IMR-90 (cell line): ENCODE data around the gene MVP. TPM values are rescaled to one million over a fixed set of nuclear protein-coding genes. Genes with fewer than 3 reads are reported as not detected.

Experiments
- ATAC-seq: fragments of 200-7000 bp; cut with Tn5 transposase; 2 replicates; pipeline ENCODE4 v1.9.1; 2020; ENCODE audit warnings: low read depth, mild to moderate bottlenecking, moderate library complexity
- BruUV-seq: library from RNA; stranded (reverse); fragments of 400-500 nt; replicated peaks from 2 replicates; lab custom pipeline; 2021; lab: Mats Ljungman, UMichigan
- CTCF ChIA-PET: fragments of 300-600 bp; formaldehyde crosslinking; extraction: SDS; loops from one replicate; lab custom pipeline; 2021; ENCODE audit warnings: antibody characterized with exemption; lab: Yijun Ruan, JAX
- POLR2A ChIA-PET: fragments of 300-600 bp; sonication (Branson Sonifier 250); formaldehyde crosslinking; loops from one replicate; lab custom pipeline; 2022; ENCODE audit warnings: antibody characterized with exemption; ENCODE audit not compliant: unreplicated experiment; lab: Charles Lee
- DNase-seq: peaks from one replicate; pipeline ENCODE4 v3.0.0; 2013
- H2AFZ ChIP-seq: replicated peaks from 2 replicates; pipeline ENCODE3; 2013; ENCODE audit warnings: low read length, mild to moderate bottlenecking; ENCODE audit not compliant: poor library complexity
- H2AK5ac ChIP-seq: 2 replicates; pipeline ENCODE4 v1.6.1; 2013; ENCODE audit warnings: low read depth, low read length, inconsistent platforms
- H2AK9ac ChIP-seq: replicated peaks from 2 replicates; pipeline ENCODE3; 2013; ENCODE audit warnings: mild to moderate bottlenecking, low read depth, low read length, moderate library complexity; ENCODE audit not compliant: poor library complexity
- H2BK120ac ChIP-seq: 2 replicates; pipeline ENCODE4 v1.6.1; 2013; ENCODE audit warnings: low read depth, low read length, inconsistent platforms
- H2BK15ac ChIP-seq: 3 replicates; pipeline ENCODE4 v1.6.1; 2013; ENCODE audit warnings: low read depth, low read length, inconsistent platforms
- H2BK20ac ChIP-seq: 2 replicates; pipeline ENCODE4 v1.6.1; 2013; ENCODE audit warnings: low read depth, mild to moderate bottlenecking, inconsistent platforms, low read length, moderate library complexity
- H2BK5ac ChIP-seq: 2 replicates; pipeline ENCODE4 v1.6.1; 2013; ENCODE audit warnings: mild to moderate bottlenecking, low read depth, low read length, inconsistent platforms; ENCODE audit not compliant: poor library complexity, severe bottlenecking
- H3K14ac ChIP-seq: replicated peaks from 2 replicates; pipeline ENCODE4 v1.6.1; 2013; ENCODE audit warnings: low read depth, low read length, inconsistent platforms
- H3K18ac ChIP-seq: 2 replicates; pipeline ENCODE4 v1.6.1; 2013; ENCODE audit warnings: low read depth, low read length, control low read depth
- H3K23ac ChIP-seq: 2 replicates; pipeline ENCODE4 v1.6.1; 2013; ENCODE audit warnings: low read depth, low read length, inconsistent platforms
- H3K27ac ChIP-seq: 2 replicates; pipeline ENCODE4 v1.5.1; 2013; ENCODE audit warnings: mild to moderate bottlenecking, control low read depth, low read length; ENCODE audit not compliant: insufficient read depth
- H3K27me3 ChIP-seq: 2 replicates; pipeline ENCODE4 v1.6.1; 2013; ENCODE audit warnings: low read length; ENCODE audit not compliant: control insufficient read depth, insufficient read depth
- H3K36me3 ChIP-seq: 2 replicates; pipeline ENCODE4 v1.6.1; 2013; ENCODE audit warnings: low read length, mixed read lengths; ENCODE audit not compliant: control insufficient read depth, insufficient read depth
- H3K4ac ChIP-seq: 2 replicates; pipeline ENCODE4 v1.6.1; 2013; ENCODE audit warnings: low read depth, low read length, inconsistent platforms
- H3K4me1 ChIP-seq: 2 replicates; pipeline ENCODE4 v1.6.1; 2013; ENCODE audit warnings: low read length, mixed read lengths; ENCODE audit not compliant: control insufficient read depth, insufficient read depth
- H3K4me2 ChIP-seq: 2 replicates; pipeline ENCODE4 v1.6.1; 2013; ENCODE audit warnings: low read depth, mild to moderate bottlenecking, control low read depth, low read length, moderate library complexity
- H3K4me3 ChIP-seq: 2 replicates; pipeline ENCODE4 v1.5.1; 2013; ENCODE audit warnings: low read depth, mild to moderate bottlenecking, control low read depth, low read length, moderate library complexity; ENCODE audit not compliant: insufficient read depth
- H3K56ac ChIP-seq: 2 replicates; pipeline ENCODE4 v1.6.1; 2013; ENCODE audit warnings: low read length, inconsistent platforms; ENCODE audit not compliant: insufficient read depth; ENCODE audit errors: extremely low read depth
- H3K79me1 ChIP-seq, 2 experiments: 2 replicates each; pipeline ENCODE4 v1.6.1; 2013; ENCODE audit warnings: low read length in 2 of 2, inconsistent platforms in 1 of 2, low read depth in 1 of 2
- H3K9ac ChIP-seq: 2 replicates; pipeline ENCODE4 v1.6.1; 2013; ENCODE audit warnings: low read depth, low read length, control low read depth
- H3K9me1 ChIP-seq: 2 replicates; pipeline ENCODE4 v1.6.1; 2013; ENCODE audit warnings: low read length, inconsistent platforms; ENCODE audit not compliant: insufficient read depth
- H3K9me3 ChIP-seq: 2 replicates; pipeline ENCODE4 v1.6.1; 2013; ENCODE audit warnings: low read length; ENCODE audit not compliant: control insufficient read depth, insufficient read depth
- H4K20me1 ChIP-seq: 2 replicates; pipeline ENCODE4 v1.6.1; 2013; ENCODE audit warnings: low read length, inconsistent platforms; ENCODE audit not compliant: insufficient read depth
- H4K5ac ChIP-seq: 2 replicates; pipeline ENCODE4 v1.6.1; 2013; ENCODE audit warnings: mild to moderate bottlenecking, low read depth, low read length, control low read depth
- H4K8ac ChIP-seq, 2 experiments: 2 replicates each; pipeline ENCODE4 v1.6.1; 2013; ENCODE audit warnings: low read depth in 2 of 2, low read length in 2 of 2, control low read depth in 1 of 2, inconsistent platforms in 1 of 2
- H4K91ac ChIP-seq: 2 replicates; pipeline ENCODE4 v1.6.1; 2013; ENCODE audit warnings: low read depth, low read length, inconsistent platforms; ENCODE audit not compliant: insufficient read depth
- POLR2A ChIP-seq: IDR thresholded peaks from 2 replicates; pipeline ENCODE4 v1.6.1; 2012; ENCODE audit warnings: mild to moderate bottlenecking, low read depth, low read length
- WGBS, 2 experiments: methylation state at CpG; one replicate each; pipeline versions ENCODE4 v1.1.5 to v1.1.7; 2013; ENCODE audit warnings: missing lambda C conversion rate in 2 of 2; ENCODE audit not compliant: insufficient read length in 1 of 2; ENCODE audit errors: extremely low coverage in 2 of 2; 5-methylcytosine and 5-hydroxymethylcytosine counted together
- dilution Hi-C: fragments of 300-500 bp; cut with HindIII; formaldehyde crosslinking; loops from one replicate; pipeline ENCODE4 v1.14.3; 2018; ENCODE audit warnings: low sequenced_read_pairs; ENCODE audit not compliant: unreplicated experiment
- in situ Hi-C: fragments of 300-500 bp; cut with MboI; formaldehyde crosslinking; loops from 3 replicates; pipeline ENCODE4 v1.14.3; 2019; ENCODE audit warnings: low sequenced_read_pairs, inconsistent platforms, mixed read lengths
- intact Hi-C: fragments of 100-400 bp; cut with micrococcal nuclease; formaldehyde crosslinking; loops from 2 replicates; pipeline ENCODE4 v1.10.0; 2022
- microRNA-seq, 2 experiments: library from miRNA; stranded (forward) in 1 of 2; unstranded in 1 of 2; fragments of 10-50 nt in 1 of 2; fragments of <30 nt in 1 of 2; gene quantifications in 1 of 2; microRNA quantifications in 1 of 2; one replicate each; pipeline versions ENCODE3 to v1.1.0; 2013 to 2020; ENCODE audit not compliant: insufficient read depth in 1 of 2, insufficient read length in 1 of 2, unreplicated experiment in 1 of 2
- polyA plus RNA-seq, 3 experiments: library from polyadenylated mRNA; depleted of rRNA; stranded (reverse); fragments of >200 nt; gene quantifications; 2 replicates each; pipeline ENCODE4 v1.2.3, GENCODE V29; 2012; ENCODE audit warnings: low replicate concordance in 1 of 3
- small RNA-seq, 5 experiments: library from RNA; depleted of rRNA; stranded (forward); fragments of <200 nt; gene quantifications; one replicate each; pipeline ENCODE3, GENCODE V24; 2012
- total RNA-seq: library from RNA; depleted of rRNA; stranded (reverse); fragments of >200 nt; gene quantifications from 2 replicates; pipeline ENCODE4 v1.2.3, GENCODE V29; 2012; rRNA removed

The MVP gene
- total and polyA plus RNA-seq, 2 of the 4 experiments (the other 2 are of a cell fraction) = 204 to 319 TPM

DNA sequence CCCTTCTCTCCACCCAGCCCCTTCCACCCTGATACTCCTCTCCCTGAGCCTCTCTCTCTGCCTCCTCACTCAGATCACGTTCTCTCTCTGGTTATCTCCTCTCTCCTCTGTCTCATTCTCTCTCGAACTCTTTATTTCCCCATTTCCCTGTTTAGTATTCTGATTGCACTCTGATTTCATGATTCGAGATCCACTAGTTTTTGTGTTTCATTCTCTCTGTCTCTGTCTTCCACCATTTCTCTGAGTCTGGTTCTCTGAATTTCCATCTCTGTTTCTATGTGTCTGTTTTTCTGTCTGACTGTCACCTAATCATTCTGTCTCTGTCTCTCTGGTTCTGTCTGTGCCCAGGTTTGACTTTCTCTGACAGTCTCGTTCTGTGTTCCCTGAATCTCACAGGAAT is 77.1 kb downstream of the MVP start:
- ChIA-PET POLR2A (no interaction called here), CTCF (no interaction called here)
- H3K4me3 ChIP-seq = no peak overlapping the region
- H4K5ac ChIP-seq = no peak overlapping the region
- H3K18ac ChIP-seq = no peak overlapping the region
- H3K79me1 ChIP-seq = peaks cover 4 to 18% of the 10 kb centered on the region in 2 experiments; a peak in 3 of 4 replicates
- in situ Hi-C loops = no loop called here
- intact Hi-C loops = no loop called here
- no peak for DNase-seq
- H2BK5ac ChIP-seq = no peak overlapping the region
- peaks cover 5% of the 10 kb centered on the region; the same call in 1 of the 2 replicates for H3K27me3 ChIP-seq
- no peak overlapping the region for H3K4ac ChIP-seq
- H3K23ac ChIP-seq = no peak overlapping the region
- no peaks in the 10 kb centered on the region; the same call in 1 of the 2 replicates for H3K9me1 ChIP-seq
- no peak for TF ChIP-seq POLR2A
- peaks cover 7% of the 10 kb centered on the region; the same call in 1 of the 2 replicates for H4K20me1 ChIP-seq
- H3K9ac ChIP-seq = no peak overlapping the region
- BruUV-seq = no TSS peak
- no peak overlapping the region for H3K4me2 ChIP-seq
- ATAC-seq = no peak
- no peak overlapping the region for H4K8ac ChIP-seq
- H2BK20ac ChIP-seq = no peak overlapping the region
- H3K9me3 ChIP-seq = no peaks in the 10 kb centered on the region
- H2BK15ac ChIP-seq = no peak overlapping the region
- 0 out of 2 replicates have a peak, but pooled peaks cover 2% of the 10 kb centered on the region for H3K36me3 ChIP-seq
- H4K91ac ChIP-seq = no peak overlapping the region
- H2BK120ac ChIP-seq = no peak overlapping the region
- H3K27ac ChIP-seq = no peak overlapping the region
- H2AK5ac ChIP-seq = no peak overlapping the region
- 60% methylated on average over 3 of the region's 4 CpGs; no CpG with 5 or more reads in 1 of the 2 experiments for WGBS, 2 experiments
- no peak overlapping the region for H3K56ac ChIP-seq
- H3K4me1 ChIP-seq = peaks cover 10% of the 10 kb centered on the region
- no peak overlapping the region for H2AFZ ChIP-seq
- H2AK9ac ChIP-seq = no peak overlapping the region
- dilution Hi-C loops = no loop called here
- H3K14ac ChIP-seq = no peak overlapping the region

Small RNAs within 50 kb of the gene (microRNA-seq; reads per million reads assigned to microRNA genes)
- not detected for gene AC009133.6 (ENCODE audit: insufficient read depth, insufficient read length)
- not detected for gene AC120114.4 (ENCODE audit: insufficient read depth, insufficient read length)

Small RNAs within 50 kb of the gene (small RNA-seq; reads per million reads assigned to genes)
- gene AC009133.6 = 0 reads per million in 5 experiments
- gene AC120114.4 = 0 reads per million in 5 experiments

Other genes with a start within 250 kb of the MVP start
- gene SPN, start 157.2 kb upstream of the MVP start, total RNA-seq = not detected in 2 replicates
- not detected in 2 replicates for gene SPN, start 157.2 kb upstream of the MVP start, polyA plus RNA-seq (2012; rRNA removed)
- 3.4 and 3.6 TPM in 2 replicates for gene QPRT, start 141.3 kb upstream of the MVP start, total RNA-seq
- 6.3 and 6.8 TPM in 2 replicates for gene QPRT, start 141.3 kb upstream of the MVP start, polyA plus RNA-seq (2012; rRNA removed)
- gene C16orf54, start 74.5 kb upstream of the MVP start, total RNA-seq = not detected in 2 replicates
- gene C16orf54, start 74.5 kb upstream of the MVP start, polyA plus RNA-seq (2012; rRNA removed) = not detected in 2 replicates
- not detected in 2 replicates for gene ZG16, start 42.2 kb upstream of the MVP start, total RNA-seq
- not detected in 2 replicates for gene ZG16, start 42.2 kb upstream of the MVP start, polyA plus RNA-seq (2012; rRNA removed)
- gene KIF22, start 29.7 kb upstream of the MVP start, total RNA-seq = 40.8 and 43.0 TPM in 2 replicates
- 65.1 and 66.0 TPM in 2 replicates for gene KIF22, start 29.7 kb upstream of the MVP start, polyA plus RNA-seq (2012; rRNA removed)
- 113 and 127 TPM in 2 replicates for gene MAZ, start 13.9 kb upstream of the MVP start, total RNA-seq
- 124 and 138 TPM in 2 replicates for gene MAZ, start 13.9 kb upstream of the MVP start, polyA plus RNA-seq (2012; rRNA removed)
- gene PRRT2, start 8.3 kb upstream of the MVP start, total RNA-seq = 0.90 and 1.4 TPM in 2 replicates
- gene PRRT2, start 8.3 kb upstream of the MVP start, polyA plus RNA-seq (2012; rRNA removed) = 10.5 and 10.7 TPM in 2 replicates
- gene PAGR1, start 4.3 kb upstream of the MVP start, total RNA-seq = 10.6 and 15.3 TPM in 2 replicates
- 22.1 and 26.4 TPM in 2 replicates for gene PAGR1, start 4.3 kb upstream of the MVP start, polyA plus RNA-seq (2012; rRNA removed)
- 47.1 and 48.3 TPM in 2 replicates for gene CDIPT, start 42.8 kb downstream of the MVP start, total RNA-seq
- gene CDIPT, start 42.8 kb downstream of the MVP start, polyA plus RNA-seq (2012; rRNA removed) = 100 and 111 TPM in 2 replicates
- gene SEZ6L2, start 79.1 kb downstream of the MVP start, total RNA-seq = 0.72 and 0.83 TPM in 2 replicates
- 10.0 and 10.5 TPM in 2 replicates for gene SEZ6L2, start 79.1 kb downstream of the MVP start, polyA plus RNA-seq (2012; rRNA removed)
- gene ASPHD1, start 80.0 kb downstream of the MVP start, total RNA-seq = 4.1 and 4.2 TPM in 2 replicates
- 14.5 and 15.7 TPM in 2 replicates for gene ASPHD1, start 80.0 kb downstream of the MVP start, polyA plus RNA-seq (2012; rRNA removed)
- 3.1 and 4.1 TPM in 2 replicates for gene KCTD13, start 105.8 kb downstream of the MVP start, total RNA-seq
- 20.7 and 22.2 TPM in 2 replicates for gene KCTD13, start 105.8 kb downstream of the MVP start, polyA plus RNA-seq (2012; rRNA removed)
- gene TMEM219, start 141.6 kb downstream of the MVP start, total RNA-seq = 44.2 and 47.0 TPM in 2 replicates
- gene TMEM219, start 141.6 kb downstream of the MVP start, polyA plus RNA-seq (2012; rRNA removed) = 94.3 and 95.3 TPM in 2 replicates
- gene TAOK2, start 153.4 kb downstream of the MVP start, total RNA-seq = 31.7 and 32.8 TPM in 2 replicates
- 23.0 and 26.4 TPM in 2 replicates for gene TAOK2, start 153.4 kb downstream of the MVP start, polyA plus RNA-seq (2012; rRNA removed)
- 5.0 and 5.8 TPM in 2 replicates for gene HIRIP3, start 175.2 kb downstream of the MVP start, total RNA-seq
- gene HIRIP3, start 175.2 kb downstream of the MVP start, polyA plus RNA-seq (2012; rRNA removed) = 10.5 and 13.7 TPM in 2 replicates
- gene INO80E, start 175.8 kb downstream of the MVP start, total RNA-seq = 42.1 and 42.8 TPM in 2 replicates
- gene INO80E, start 175.8 kb downstream of the MVP start, polyA plus RNA-seq (2012; rRNA removed) = 40.9 and 46.5 TPM in 2 replicates
- under 0.01 TPM in 1 of 2 replicates, not detected in the other for gene DOC2A, start 190.6 kb downstream of the MVP start, total RNA-seq
- gene DOC2A, start 190.6 kb downstream of the MVP start, polyA plus RNA-seq (2012; rRNA removed) = 0.48 and 0.50 TPM in 2 replicates
- gene C16orf92, start 202.7 kb downstream of the MVP start, total RNA-seq = not detected in 2 replicates
- not detected in 2 replicates for gene C16orf92, start 202.7 kb downstream of the MVP start, polyA plus RNA-seq (2012; rRNA removed)
- not detected in 2 replicates for gene TLCD3B, start 210.8 kb downstream of the MVP start, total RNA-seq
- 0.14 and 0.19 TPM in 2 replicates for gene TLCD3B, start 210.8 kb downstream of the MVP start, polyA plus RNA-seq (2012; rRNA removed)
- 1,576 and 1,697 TPM in 2 replicates for gene ALDOA, start 245.3 kb downstream of the MVP start, total RNA-seq
- gene ALDOA, start 245.3 kb downstream of the MVP start, polyA plus RNA-seq (2012; rRNA removed) = 1,990 and 2,139 TPM in 2 replicates